RWPE2 (cell line): ENCODE measurements around the gene NUP62CL.
"Not testable (repeated sequence)": the region's sequence is repeated elsewhere in the genome, so short reads cannot be mapped to it uniquely, and the experiment has no call there.

Source experiments
- ATAC-seq: fragments of 200-7000 bp; cut with Tn5 transposase; 3 replicates; pipeline ENCODE4 v1.9.1; 2021; ENCODE audit warnings: low read depth
- DNase-seq: peaks from one replicate; pipeline ENCODE4 v3.0.0-alpha.2; 2020; ENCODE audit warnings: low spot score
- H3K27ac ChIP-seq: fragments of 450-650 bp; 2 replicates; pipeline ENCODE4 v1.5.1; 2017; ENCODE audit warnings: mild to moderate bottlenecking; ENCODE audit not compliant: poor library complexity, severe bottlenecking
- H3K27me3 ChIP-seq: fragments of 250-450 bp; sonication (Bioruptor Pico); 2 replicates; pipeline ENCODE4 v1.5.1; 2021; ENCODE audit warnings: mild to moderate bottlenecking, moderate library complexity; ENCODE audit not compliant: insufficient read depth, poor library complexity, severe bottlenecking
- H3K36me3 ChIP-seq: fragments of 250-450 bp; sonication (Bioruptor Pico); 2 replicates; pipeline ENCODE4 v1.5.1; 2020; ENCODE audit warnings: low read depth, mild to moderate bottlenecking, moderate library complexity
- H3K4me1 ChIP-seq: fragments of 250-450 bp; sonication (Bioruptor Pico); 2 replicates; pipeline ENCODE4 v1.5.1; 2021; ENCODE audit warnings: mild to moderate bottlenecking, moderate library complexity; ENCODE audit not compliant: insufficient read depth, poor library complexity, severe bottlenecking
- H3K4me3 ChIP-seq: fragments of 250-450 bp; sonication (Bioruptor Pico); 2 replicates; pipeline ENCODE4 v1.5.1; 2021; ENCODE audit warnings: mild to moderate bottlenecking, moderate library complexity; ENCODE audit not compliant: severe bottlenecking
- H3K9me3 ChIP-seq: fragments of 250-450 bp; sonication (Bioruptor Pico); 2 replicates; pipeline ENCODE4 v1.5.1; 2021; ENCODE audit warnings: mild to moderate bottlenecking, moderate library complexity; ENCODE audit not compliant: severe bottlenecking
- CTCF ChIP-seq: fragments of 450-650 bp; IDR thresholded peaks from one replicate; pipeline ENCODE4 v1.5.1; 2017; ENCODE audit warnings: mild to moderate bottlenecking, moderate library complexity; ENCODE audit not compliant: poor library complexity, severe bottlenecking

The NUP62CL gene

GRCh38 chrX:107168257-107168656 is 38.0 kb downstream of the NUP62CL start:
- Histone ChIP-seq H3K4me3 (no peak overlapping the region), H3K27ac (no peak overlapping the region), H3K4me1 (no peaks in the 10 kb centered on the region), H3K27me3 (no peaks in the 10 kb centered on the region), H3K36me3 (no peaks in the 10 kb centered on the region), H3K9me3 (no peaks in the 10 kb centered on the region)
- DNase-seq (no peak), ATAC-seq (no peak)
- TF ChIP-seq CTCF, result no peak

- H3K9me3 ChIP-seq, result no peaks in the 10 kb centered on the region
- H3K27me3 ChIP-seq, result no peaks in the 10 kb centered on the region
- no peak overlapping the region for H3K4me3 ChIP-seq
- no peaks in the 10 kb centered on the region for H3K36me3 ChIP-seq
- no peak for DNase-seq
- H3K27ac ChIP-seq, result no peak overlapping the region
- no peak for TF ChIP-seq CTCF
- H3K4me1 ChIP-seq, result no peaks in the 10 kb centered on the region
- ATAC-seq, result no peak
Observed at GRCh38 chrX:107167163-107167921, 38.9 kb downstream of the NUP62CL start.

DNA sequence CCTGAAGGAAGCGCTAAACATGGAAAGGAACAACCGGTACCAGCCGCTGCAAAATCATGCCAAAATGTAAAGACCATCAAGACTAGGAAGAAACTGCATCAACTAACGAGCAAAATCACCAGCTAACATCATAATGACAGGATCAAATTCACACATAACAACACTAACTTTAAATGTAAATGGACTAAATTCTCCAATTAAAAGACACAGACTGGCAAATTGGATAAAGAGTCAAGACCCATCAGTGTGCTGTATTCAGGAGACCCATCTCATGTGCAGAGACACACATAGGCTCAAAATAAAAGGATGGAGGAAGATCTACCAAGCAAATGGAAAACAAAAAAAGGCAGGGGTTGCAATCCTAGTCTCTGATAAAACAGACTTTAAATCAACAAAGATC is 48.6 kb downstream of the NUP62CL start:
- not testable (repeated sequence) for H3K27ac ChIP-seq, H3K27me3 ChIP-seq, DNase-seq, H3K36me3 ChIP-seq, H3K4me1 ChIP-seq, H3K9me3 ChIP-seq, ATAC-seq, H3K4me3 ChIP-seq

- not testable (repeated sequence) for DNase-seq, H3K9me3 ChIP-seq, H3K4me1 ChIP-seq, H3K27me3 ChIP-seq, H3K36me3 ChIP-seq
- peak; percentile 42; the same call in 1 of the 3 replicates for ATAC-seq
- Histone ChIP-seq H3K27ac (peak overlapping the region; percentile 78), H3K4me3 (peak overlapping the region; percentile 33)
Observed at GRCh38 chrX:107155621-107156430, 50.4 kb downstream of the NUP62CL start.

DNA sequence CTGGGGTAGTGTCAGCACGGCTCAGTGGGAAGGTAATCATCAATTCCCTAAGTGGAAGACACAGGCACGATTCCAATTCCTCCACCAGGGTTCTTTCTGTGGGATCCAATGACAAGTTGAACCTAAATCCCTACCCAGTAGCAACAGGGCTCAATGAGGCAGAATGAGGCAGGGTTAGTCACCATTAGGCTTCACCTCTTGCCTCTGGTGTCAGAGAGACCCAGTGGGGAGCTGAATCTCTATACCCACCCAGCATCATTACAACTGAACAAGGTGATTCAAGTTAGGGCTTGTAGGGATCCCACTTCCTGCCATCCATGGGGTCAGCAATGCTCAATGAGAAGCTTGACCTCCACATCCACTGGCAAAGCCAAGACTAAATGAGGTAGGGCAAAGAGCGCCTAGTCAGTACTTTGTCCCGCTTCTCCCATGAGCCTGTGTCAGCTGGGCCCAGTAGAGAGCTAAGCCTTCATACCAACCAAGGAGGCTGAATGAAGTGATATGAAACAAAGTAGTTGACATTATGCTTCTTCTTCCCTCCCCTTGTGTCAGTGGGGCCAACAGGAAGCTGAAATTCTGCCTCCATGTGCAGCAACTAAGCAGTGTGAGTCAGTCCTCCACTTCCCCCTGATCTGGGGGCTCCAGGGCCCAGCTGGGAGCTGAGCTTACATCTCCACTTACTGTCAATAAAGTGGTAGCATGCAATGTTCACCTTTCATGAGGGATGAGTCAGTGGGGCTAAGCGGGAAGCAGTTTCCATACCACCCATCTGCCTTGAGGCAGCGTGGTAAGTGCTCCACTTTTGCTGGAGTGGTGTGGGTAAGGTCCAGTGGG is 51.2 kb downstream of the NUP62CL start:
- Histone ChIP-seq H3K36me3 (no peaks in the 10 kb centered on the region), H3K4me1 (peaks cover 8% of the 10 kb centered on the region), H3K4me3 (peak overlapping the region; percentile 33), H3K27ac (peak overlapping the region; percentile 78), H3K9me3 (no peaks in the 10 kb centered on the region), H3K27me3 (no peaks in the 10 kb centered on the region)
- DNase-seq (peak; percentile 69), ATAC-seq (peak; percentile 98)
- TF ChIP-seq CTCF, result no peak
